ENCODE results near the gene PRCC.

Gene PRCC

GRCh38 chr1:156738916-156739315 is 28.4 kb upstream of the PRCC start:
- Histone ChIP-seq H3K36me3 (ENCODE audit: control insufficient read depth, insufficient read depth, low read length) (peaks cover 4% of the 10 kb centered on the region), H3K9ac (ENCODE audit: low read length) (no peak overlapping the region), H2AK5ac (ENCODE audit: low read length) (no peak overlapping the region), H3K79me2 (ENCODE audit: control insufficient read depth, insufficient read depth, low read length) (no peaks in the 10 kb centered on the region), H3K4ac (ENCODE audit: low read depth, low read length) (no peak overlapping the region), H4K5ac (ENCODE audit: low read length) (no peak overlapping the region), H3K18ac (ENCODE audit: low read length) (no peak overlapping the region), H2BK120ac (ENCODE audit: low read depth, low read length) (no peak overlapping the region), H3K56ac (ENCODE audit: low read length) (no peak overlapping the region), H3K27ac (ENCODE audit: low read depth, low read length) (no peak overlapping the region), H3K4me2 (ENCODE audit: low read length) (no peak overlapping the region), H2BK15ac (replicated peaks; ENCODE audit: low read depth) (no peak overlapping the region), H3K23ac (ENCODE audit: low read length) (no peak overlapping the region), H3K4me1 (ENCODE audit: control insufficient read depth, low read depth, low read length) (peaks cover 6% of the 10 kb centered on the region), H3K27me3 (ENCODE audit: insufficient read depth, low read length, poor library complexity) (no peaks in the 10 kb centered on the region), H4K8ac (ENCODE audit: low read depth, low read length) (no peak overlapping the region), H3K4me3 (ENCODE audit: low read length) (no peak overlapping the region), H3K79me1 (ENCODE audit: low read length) (no peaks in the 10 kb centered on the region), H2BK5ac (ENCODE audit: low read length) (no peak overlapping the region)
- DNase-seq, result no peak
- no CpG with 5 or more reads among the region's 2 CpGs for WGBS (ENCODE audit: extremely low coverage, insufficient coverage, low lambda C conversion rate)

DNA sequence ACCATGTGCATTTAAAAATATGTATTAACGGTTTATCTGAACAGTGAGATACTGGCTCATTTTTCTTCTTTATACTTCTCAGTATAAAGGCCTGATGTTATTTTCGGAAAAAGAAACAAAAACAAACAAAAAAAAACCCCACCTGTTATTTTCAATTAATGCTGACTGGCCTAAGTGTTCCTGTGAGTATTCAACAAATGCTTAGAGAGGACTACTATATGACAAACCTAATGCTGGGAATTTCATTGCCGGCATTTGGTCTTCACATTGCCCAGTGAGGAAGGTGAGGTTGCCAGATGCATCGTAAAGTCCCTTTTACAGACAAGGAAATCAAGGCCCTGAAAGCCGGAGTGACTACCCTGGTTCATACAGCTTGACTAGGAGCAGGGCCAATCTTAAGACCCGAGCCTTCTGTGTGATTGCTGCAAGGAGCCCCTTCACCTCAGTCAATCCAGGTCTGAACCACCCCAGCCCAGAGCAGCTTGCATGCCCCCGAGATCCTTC is 27.0 kb upstream of the PRCC start:
- peaks cover 7% of the 10 kb centered on the region for H3K79me1 ChIP-seq (ENCODE audit: low read length)
- no peak for DNase-seq
- no peak overlapping the region for H3K18ac ChIP-seq (ENCODE audit: low read length)
- peak overlapping the region; percentile 94 for H3K4me2 ChIP-seq (ENCODE audit: low read length)
- peak overlapping the region; percentile 56 for H3K27ac ChIP-seq (ENCODE audit: low read depth, low read length)
- peak overlapping the region; percentile 97 for H3K9ac ChIP-seq (ENCODE audit: low read length)
- peak overlapping the region; percentile 56 for H2BK5ac ChIP-seq (ENCODE audit: low read length)
- no peak overlapping the region for H2BK120ac ChIP-seq (ENCODE audit: low read depth, low read length)
- H2BK15ac ChIP-seq (replicated peaks; ENCODE audit: low read depth), result no peak overlapping the region
- peaks cover 7% of the 10 kb centered on the region for H3K36me3 ChIP-seq (ENCODE audit: control insufficient read depth, insufficient read depth, low read length)
- H3K56ac ChIP-seq (ENCODE audit: low read length), result peak overlapping the region; percentile 98
- H2AK5ac ChIP-seq (ENCODE audit: low read length), result peak overlapping the region; percentile 96
- H4K5ac ChIP-seq (ENCODE audit: low read length), result peak overlapping the region; percentile 72
- H3K4me3 ChIP-seq (ENCODE audit: low read length), result peak overlapping the region; percentile 82
- no peaks in the 10 kb centered on the region for H3K27me3 ChIP-seq (ENCODE audit: insufficient read depth, low read length, poor library complexity)
- peak overlapping the region; percentile 76 for H3K23ac ChIP-seq (ENCODE audit: low read length)
- peak overlapping the region; percentile 4 for H3K4ac ChIP-seq (ENCODE audit: low read depth, low read length)
- H3K79me2 ChIP-seq (ENCODE audit: control insufficient read depth, insufficient read depth, low read length), result peaks cover 9% of the 10 kb centered on the region
- no peak overlapping the region for H4K8ac ChIP-seq (ENCODE audit: low read depth, low read length)
- no CpG with 5 or more reads among the region's 7 CpGs for WGBS (ENCODE audit: extremely low coverage, insufficient coverage, low lambda C conversion rate)
- H3K4me1 ChIP-seq (ENCODE audit: control insufficient read depth, low read depth, low read length), result peaks cover 7% of the 10 kb centered on the region

- H2BK15ac ChIP-seq (replicated peaks; ENCODE audit: low read depth), result no peak within 1 kb of the TSS
- H3K9ac ChIP-seq (ENCODE audit: low read length), result peak within 1 kb of the TSS; percentile 97
- H2BK120ac ChIP-seq (ENCODE audit: low read depth, low read length), result no peak within 1 kb of the TSS
- peak within 1 kb of the TSS; percentile 76 for H3K23ac ChIP-seq (ENCODE audit: low read length)
- H3K27ac ChIP-seq (ENCODE audit: low read depth, low read length), result peak within 1 kb of the TSS; percentile 56
- H3K18ac ChIP-seq (ENCODE audit: low read length), result peak within 1 kb of the TSS; percentile 28
- no peak within 1 kb of the TSS for H4K8ac ChIP-seq (ENCODE audit: low read depth, low read length)
- peak within 1 kb of the TSS; percentile 98 for H3K56ac ChIP-seq (ENCODE audit: low read length)
- H3K79me1 ChIP-seq (ENCODE audit: low read length), result peaks cover 12% of the 10 kb centered on the region
- peaks cover 12% of the 10 kb centered on the region for H3K4me1 ChIP-seq (ENCODE audit: control insufficient read depth, low read depth, low read length)
- H4K5ac ChIP-seq (ENCODE audit: low read length), result peak within 1 kb of the TSS; percentile 72
- H3K4me2 ChIP-seq (ENCODE audit: low read length), result peak within 1 kb of the TSS; percentile 94
- H3K36me3 ChIP-seq (ENCODE audit: control insufficient read depth, insufficient read depth, low read length), result peaks cover 7% of the 10 kb centered on the region
- peak; percentile 100 for DNase-seq
- peak within 1 kb of the TSS; percentile 96 for H2AK5ac ChIP-seq (ENCODE audit: low read length)
- peaks cover 16% of the 10 kb centered on the region for H3K79me2 ChIP-seq (ENCODE audit: control insufficient read depth, insufficient read depth, low read length)
- H3K4me3 ChIP-seq (ENCODE audit: low read length), result peak within 1 kb of the TSS; percentile 82
- H3K4ac ChIP-seq (ENCODE audit: low read depth, low read length), result peak within 1 kb of the TSS; percentile 4
- no peaks in the 10 kb centered on the region for H3K27me3 ChIP-seq (ENCODE audit: insufficient read depth, low read length, poor library complexity)
- H2BK5ac ChIP-seq (ENCODE audit: low read length), result peak within 1 kb of the TSS; percentile 56
- WGBS (ENCODE audit: extremely low coverage, insufficient coverage, low lambda C conversion rate), result no CpG with 5 or more reads among the region's 38 CpGs
These were observed 26.4 kb upstream of the PRCC start, which contains the start of gene MRPL24 for GRCh38 chr1:156740741-156741480. MRPL24 (minus strand) TSS chr1:156741088; CDS start chr1:156738704, 2,384 bp downstream.

DNA sequence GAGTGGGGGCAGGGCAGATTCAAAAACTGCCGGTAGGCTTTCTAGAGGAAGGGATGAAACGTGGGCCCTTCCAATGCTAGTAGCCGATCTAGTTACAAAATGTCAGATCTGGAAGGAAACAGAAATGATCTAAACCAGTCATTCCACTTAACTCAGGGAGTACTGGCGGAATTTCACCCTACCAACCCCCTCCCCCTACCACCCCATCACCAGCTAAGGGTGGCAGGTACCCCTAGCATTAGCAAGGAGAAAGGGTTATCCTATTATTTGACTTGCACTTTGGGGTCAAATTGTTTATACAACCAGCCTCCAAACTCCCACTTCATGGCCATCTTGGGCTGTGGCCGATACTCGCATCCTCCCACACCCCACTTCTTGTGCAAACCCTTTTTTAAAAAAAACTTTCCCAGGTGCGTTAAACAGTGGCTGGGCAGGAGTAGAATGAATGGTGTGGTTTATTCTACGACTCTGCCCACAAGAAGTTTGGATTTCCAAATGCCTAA is 25.8 kb upstream of the PRCC start:
- Histone ChIP-seq H3K23ac (ENCODE audit: low read length) (no peak overlapping the region), H2AK5ac (ENCODE audit: low read length) (no peak overlapping the region), H3K18ac (ENCODE audit: low read length) (peak overlapping the region; percentile 28), H3K79me1 (ENCODE audit: low read length) (peaks cover 14% of the 10 kb centered on the region), H3K36me3 (ENCODE audit: control insufficient read depth, insufficient read depth, low read length) (peaks cover 7% of the 10 kb centered on the region), H3K4me1 (ENCODE audit: control insufficient read depth, low read depth, low read length) (peaks cover 16% of the 10 kb centered on the region), H3K27ac (ENCODE audit: low read depth, low read length) (peak overlapping the region; percentile 26), H3K79me2 (ENCODE audit: control insufficient read depth, insufficient read depth, low read length) (peaks cover 21% of the 10 kb centered on the region), H3K56ac (ENCODE audit: low read length) (peak overlapping the region; percentile 76), H3K4me3 (ENCODE audit: low read length) (no peak overlapping the region), H3K4ac (ENCODE audit: low read depth, low read length) (no peak overlapping the region), H2BK5ac (ENCODE audit: low read length) (no peak overlapping the region), H3K4me2 (ENCODE audit: low read length) (peak overlapping the region; percentile 21), H4K5ac (ENCODE audit: low read length) (no peak overlapping the region), H2BK15ac (replicated peaks; ENCODE audit: low read depth) (no peak overlapping the region), H3K27me3 (ENCODE audit: insufficient read depth, low read length, poor library complexity) (no peaks in the 10 kb centered on the region), H3K9ac (ENCODE audit: low read length) (peak overlapping the region; percentile 2), H2BK120ac (ENCODE audit: low read depth, low read length) (no peak overlapping the region), H4K8ac (ENCODE audit: low read depth, low read length) (no peak overlapping the region)
- DNase-seq, result no peak
- WGBS (ENCODE audit: extremely low coverage, insufficient coverage, low lambda C conversion rate), result no CpG with 5 or more reads among the region's 8 CpGs

GRCh38 chr1:156742017-156742416 is 25.3 kb upstream of the PRCC start:
- no peaks in the 10 kb centered on the region for H3K27me3 ChIP-seq (ENCODE audit: insufficient read depth, low read length, poor library complexity)
- DNase-seq, result no peak
- H3K79me1 ChIP-seq (ENCODE audit: low read length), result peaks cover 14% of the 10 kb centered on the region
- H2BK120ac ChIP-seq (ENCODE audit: low read depth, low read length), result no peak overlapping the region
- no peak overlapping the region for H2BK15ac ChIP-seq (replicated peaks; ENCODE audit: low read depth)
- H2BK5ac ChIP-seq (ENCODE audit: low read length), result no peak overlapping the region
- peak overlapping the region; percentile 2 for H3K9ac ChIP-seq (ENCODE audit: low read length)
- no peak overlapping the region for H3K23ac ChIP-seq (ENCODE audit: low read length)
- H2AK5ac ChIP-seq (ENCODE audit: low read length), result no peak overlapping the region
- peaks cover 24% of the 10 kb centered on the region for H3K79me2 ChIP-seq (ENCODE audit: control insufficient read depth, insufficient read depth, low read length)
- no peak overlapping the region for H3K27ac ChIP-seq (ENCODE audit: low read depth, low read length)
- no peak overlapping the region for H3K4me3 ChIP-seq (ENCODE audit: low read length)
- no peak overlapping the region for H3K18ac ChIP-seq (ENCODE audit: low read length)
- H3K56ac ChIP-seq (ENCODE audit: low read length), result peak overlapping the region; percentile 10
- no peak overlapping the region for H4K5ac ChIP-seq (ENCODE audit: low read length)
- no peak overlapping the region for H4K8ac ChIP-seq (ENCODE audit: low read depth, low read length)
- peaks cover 16% of the 10 kb centered on the region for H3K4me1 ChIP-seq (ENCODE audit: control insufficient read depth, low read depth, low read length)
- H3K36me3 ChIP-seq (ENCODE audit: control insufficient read depth, insufficient read depth, low read length), result peaks cover 6% of the 10 kb centered on the region
- no peak overlapping the region for H3K4ac ChIP-seq (ENCODE audit: low read depth, low read length)
- WGBS (ENCODE audit: extremely low coverage, insufficient coverage, low lambda C conversion rate), result no CpG with 5 or more reads among the region's 3 CpGs
- H3K4me2 ChIP-seq (ENCODE audit: low read length), result no peak overlapping the region

Measured in mesendoderm (in vitro differentiated cells).